Left ventricle myocardium inferior (tissue), 1 donor: ENCODE measurements around the gene C1orf116. TPM values are rescaled to one million over a fixed set of nuclear protein-coding genes. Genes with fewer than 3 reads are reported as not detected.

Experiments used
- DNase-seq: peaks from one replicate; pipeline ENCODE4 v3.0.0-alpha.2; 2020
- H3K27ac ChIP-seq: fragments of 200-600 bp; replicated peaks from 2 replicates; pipeline ENCODE4 v1.8.0; 2021
- H3K27me3 ChIP-seq: fragments of 200-600 bp; 2 replicates; pipeline ENCODE4 v1.8.0; 2021; ENCODE audit warnings: low read depth
- H3K36me3 ChIP-seq: fragments of 200-600 bp; 2 replicates; pipeline ENCODE4 v1.8.0; 2021
- H3K4me1 ChIP-seq: fragments of 200-600 bp; 2 replicates; pipeline ENCODE4 v1.8.0; 2021
- H3K4me3 ChIP-seq: fragments of 200-600 bp; 2 replicates; pipeline ENCODE4 v1.8.0; 2021; ENCODE audit warnings: mild to moderate bottlenecking, moderate library complexity
- H3K9me3 ChIP-seq: fragments of 200-600 bp; replicated peaks from 2 replicates; pipeline ENCODE4 v1.8.0; 2021
- CTCF ChIP-seq: fragments of 200-600 bp; IDR thresholded peaks from 2 replicates; pipeline ENCODE4 v1.8.0; 2021; ENCODE audit warnings: antibody characterized with exemption, mild to moderate bottlenecking, borderline replicate concordance
- intact Hi-C: fragments of 100-400 bp; cut with micrococcal nuclease; formaldehyde crosslinking; loops from one replicate; pipeline ENCODE4 v1.11.0; 2022
- total RNA-seq: library from RNA; stranded (reverse); fragmentation: NEBNext Ultra II Directional; extraction: Animal tissue kit (Norgen Biotek cat#: 25700); gene quantifications from one replicate; pipeline ENCODE4 v1.2.1, GENCODE V29; 2021
- donor health status: DM: no; HTN: yes; CAD: no; lungs with severe emphysema.

The C1orf116 gene
- total RNA-seq, 1 donor from 2014 or later, result 0.74 TPM

GRCh38 chr1:207024202-207025145 is 8.1 kb downstream of the C1orf116 start:
- no peaks in the 10 kb centered on the region for H3K36me3 ChIP-seq
- intact Hi-C loops, result no loop called here
- no peak for DNase-seq
- no peaks in the 10 kb centered on the region for H3K27me3 ChIP-seq
- H3K4me1 ChIP-seq, result peaks cover 53% of the 10 kb centered on the region
- H3K9me3 ChIP-seq, result no peaks in the 10 kb centered on the region
- peak overlapping the region; percentile 93 for H3K27ac ChIP-seq
- peak overlapping the region; percentile 29 for H3K4me3 ChIP-seq
- TF ChIP-seq CTCF, result no peak

GRCh38 chr1:207022996-207023679 is 9.4 kb downstream of the C1orf116 start:
- Histone ChIP-seq H3K36me3 (no peaks in the 10 kb centered on the region), H3K27me3 (no peaks in the 10 kb centered on the region), H3K9me3 (no peaks in the 10 kb centered on the region), H3K27ac (peak overlapping the region; percentile 93), H3K4me1 (peaks cover 53% of the 10 kb centered on the region), H3K4me3 (no peak overlapping the region)
- no peak for DNase-seq
- intact Hi-C loops, result no loop called here
- no peak for TF ChIP-seq CTCF

- no peak for DNase-seq
- no peaks in the 10 kb centered on the region for H3K27me3 ChIP-seq
- H3K36me3 ChIP-seq, result no peaks in the 10 kb centered on the region
- peaks cover 53% of the 10 kb centered on the region for H3K4me1 ChIP-seq
- TF ChIP-seq CTCF, result no peak
- H3K4me3 ChIP-seq, result no peak overlapping the region
- peak overlapping the region; percentile 93 for H3K27ac ChIP-seq
- intact Hi-C loops, result no loop called here
- H3K9me3 ChIP-seq, result no peaks in the 10 kb centered on the region
Observed at GRCh38 chr1:207021876-207022596, 10.5 kb downstream of the C1orf116 start.

- DNase-seq, result no peak
- no peak for TF ChIP-seq CTCF
- Histone ChIP-seq H3K9me3 (no peaks in the 10 kb centered on the region), H3K27me3 (no peaks in the 10 kb centered on the region), H3K4me3 (no peak overlapping the region), H3K27ac (no peak overlapping the region), H3K36me3 (no peaks in the 10 kb centered on the region), H3K4me1 (peaks cover 47% of the 10 kb centered on the region)
- intact Hi-C loops, result no loop called here
Observed at GRCh38 chr1:207021139-207021861, 11.3 kb downstream of the C1orf116 start.

GRCh38 chr1:207020709-207021107 is 11.8 kb downstream of the C1orf116 start:
- intact Hi-C loops, result no loop called here
- Histone ChIP-seq H3K4me3 (no peak overlapping the region), H3K4me1 (peaks cover 41% of the 10 kb centered on the region)

More at GRCh38 chr1:207020709-207021107, 11.8 kb downstream of the C1orf116 start:
- no peak for DNase-seq
- H3K36me3 ChIP-seq, result no peaks in the 10 kb centered on the region
- no peaks in the 10 kb centered on the region for H3K9me3 ChIP-seq
- TF ChIP-seq CTCF, result no peak
- H3K27ac ChIP-seq, result no peak overlapping the region
- H3K27me3 ChIP-seq, result no peaks in the 10 kb centered on the region
